Stimulated activated CD8-positive, alpha-beta memory T cell treated with anti-CD3 and anti-CD28 coated beads, Interleukin-4, amount 100 ng/mL, for 1 hour (primary cell): ENCODE data around the gene TMEM184B.

ENCODE experiments used
- DNase-seq, 2 donors: peaks; one replicate each; pipeline ENCODE4 v3.0.0-alpha.2; 2020; ENCODE audit warnings: low read depth in 2 of 2, low spot score in 1 of 2

Gene TMEM184B

DNA sequence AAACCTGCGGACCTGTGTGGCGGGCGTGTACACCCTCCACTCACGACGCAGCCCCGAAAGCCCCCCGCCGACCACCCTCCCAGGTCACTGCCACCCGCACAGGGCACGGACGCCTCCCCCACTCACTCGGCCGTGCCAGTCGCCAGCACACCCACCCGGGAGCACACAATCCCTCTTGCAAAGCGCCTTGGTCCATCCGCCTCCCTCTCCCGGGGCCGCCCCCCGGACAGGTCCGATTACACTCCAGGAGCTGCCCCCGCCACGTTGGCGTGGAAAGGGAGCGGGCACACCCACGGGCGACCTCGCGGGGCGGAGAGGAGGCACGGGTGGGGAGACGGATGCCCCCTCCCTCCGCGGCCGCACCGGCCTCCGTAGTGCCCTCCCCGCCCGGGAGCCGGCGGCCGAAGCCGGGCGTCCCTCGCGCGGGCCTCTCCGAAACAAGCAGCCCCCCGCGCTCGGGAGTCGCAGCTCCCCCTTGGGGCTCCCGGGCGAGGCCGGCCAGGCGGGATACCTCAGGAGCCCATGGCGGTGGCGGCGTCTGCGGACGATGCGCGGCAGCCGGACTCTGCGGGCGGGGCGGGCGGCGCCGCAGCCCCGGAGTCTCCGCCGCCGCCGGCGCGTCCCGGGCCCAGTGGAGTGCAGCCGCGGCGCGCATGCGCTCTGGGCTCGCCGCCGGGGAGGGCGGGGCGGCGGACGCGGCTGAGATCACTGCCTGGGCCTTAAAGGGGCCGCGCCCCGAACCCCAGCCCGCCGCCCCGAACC, at the start of gene TMEM184B:
Gene TMEM184B (minus strand): TSS at position 638 of the 762 bp plus-strand sequence. CDS start 25,049 bp downstream, outside the sequence.
- peak; percentile 36 to 63 for DNase-seq

GRCh38 chr22:38320605-38321402, 48.0 kb upstream of the TMEM184B start:
- no peak for DNase-seq

DNA sequence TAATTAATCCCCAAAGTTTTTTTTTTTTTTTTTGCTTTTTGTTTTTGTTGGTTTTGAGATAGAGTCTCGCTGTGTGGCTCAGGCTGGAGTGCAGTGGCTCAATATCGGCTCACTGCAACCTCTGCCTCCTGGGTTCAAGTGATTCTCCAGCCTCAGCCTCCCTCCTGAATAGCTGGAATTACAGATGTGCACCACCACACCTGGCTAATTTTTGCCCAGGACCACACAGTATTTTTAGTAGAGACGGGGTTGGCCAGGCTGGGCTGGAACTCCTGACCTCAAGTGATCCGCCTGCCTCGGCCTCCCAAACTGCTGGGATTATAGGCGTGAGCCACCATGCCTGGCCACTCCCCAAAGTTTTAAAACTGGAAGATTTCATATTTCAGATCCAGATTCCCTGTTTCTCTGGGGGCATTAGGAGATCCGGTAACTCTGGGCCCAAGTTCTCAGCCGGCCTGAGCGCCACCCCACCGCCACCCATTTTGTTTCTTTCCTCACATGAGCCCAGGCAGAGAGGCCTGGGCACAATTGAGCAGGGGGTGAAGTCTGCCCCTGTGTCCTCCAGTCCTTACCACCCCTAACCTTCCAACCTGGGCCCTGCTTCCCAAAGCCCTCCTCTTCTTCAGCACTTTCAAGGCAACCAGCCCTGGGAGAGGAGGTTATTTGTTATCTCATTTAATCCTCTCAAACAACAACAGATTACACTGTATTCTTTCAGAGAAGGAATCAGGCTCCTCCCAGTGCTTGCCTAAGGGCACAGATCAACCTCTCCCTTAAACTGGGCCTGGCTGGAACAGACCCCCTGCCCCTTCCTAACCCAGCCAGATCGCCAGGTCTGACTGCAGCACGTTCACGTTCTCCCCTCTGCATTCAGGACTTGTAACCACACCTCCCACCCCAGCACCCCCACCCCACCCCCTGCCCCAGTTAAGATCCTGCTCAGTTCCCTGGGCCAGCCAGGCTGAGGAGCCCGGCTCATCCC, 46.3 kb upstream of the TMEM184B start:
- DNase-seq, result no peak

- no peak for DNase-seq
Observed at GRCh38 chr22:38317995-38318715, 45.3 kb upstream of the TMEM184B start.

DNA sequence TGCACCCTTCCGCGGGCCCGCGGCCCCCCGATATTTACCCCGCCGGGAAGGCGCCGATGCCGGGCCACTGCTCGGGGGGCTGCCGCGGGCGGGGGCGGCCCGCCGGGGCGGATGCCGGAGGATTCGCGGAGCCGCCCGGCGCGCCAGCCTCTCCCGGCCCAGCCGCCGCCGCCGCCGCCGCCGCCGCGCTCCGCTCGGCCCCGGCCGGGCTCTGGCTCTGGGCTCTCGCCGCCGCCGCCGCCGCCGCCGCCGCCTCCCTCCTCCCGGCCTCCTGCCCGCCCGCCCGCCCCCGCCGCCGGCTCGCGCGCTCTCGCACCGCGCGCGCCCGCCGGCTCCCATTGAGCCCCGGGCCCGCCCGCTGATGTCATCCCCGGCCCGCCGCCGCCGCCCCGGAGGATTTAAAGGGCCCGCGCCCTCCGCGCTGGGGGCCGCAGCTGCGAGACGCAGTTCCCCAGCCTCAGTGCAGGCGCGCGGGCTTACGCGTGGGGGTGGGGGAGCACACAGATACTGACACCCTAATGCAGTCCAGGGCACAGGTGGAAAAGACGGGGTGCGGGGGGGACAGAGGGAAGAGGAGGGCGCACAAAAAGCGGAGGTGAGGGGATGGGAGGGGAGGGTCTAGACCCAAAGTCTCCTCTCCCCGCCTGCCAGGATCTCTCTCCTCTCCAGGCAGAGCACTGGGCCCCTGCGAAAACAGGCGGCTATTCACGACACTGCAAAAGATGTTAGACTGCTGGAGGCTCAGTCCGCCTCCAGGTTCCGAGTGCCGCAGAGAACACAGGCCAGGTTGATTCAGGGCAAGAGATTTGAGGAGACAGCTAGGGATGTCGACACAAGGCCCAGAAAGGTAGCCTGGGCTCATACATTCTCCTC, 44.5 kb upstream of the TMEM184B start, which contains the start of gene CSNK1E:
Gene CSNK1E (minus strand): TSS at position 312 of the 873 bp plus-strand sequence. CDS start 3,276 bp downstream, outside the sequence.
- peak in 1 of 2 donors; percentile 45 for DNase-seq

DNA sequence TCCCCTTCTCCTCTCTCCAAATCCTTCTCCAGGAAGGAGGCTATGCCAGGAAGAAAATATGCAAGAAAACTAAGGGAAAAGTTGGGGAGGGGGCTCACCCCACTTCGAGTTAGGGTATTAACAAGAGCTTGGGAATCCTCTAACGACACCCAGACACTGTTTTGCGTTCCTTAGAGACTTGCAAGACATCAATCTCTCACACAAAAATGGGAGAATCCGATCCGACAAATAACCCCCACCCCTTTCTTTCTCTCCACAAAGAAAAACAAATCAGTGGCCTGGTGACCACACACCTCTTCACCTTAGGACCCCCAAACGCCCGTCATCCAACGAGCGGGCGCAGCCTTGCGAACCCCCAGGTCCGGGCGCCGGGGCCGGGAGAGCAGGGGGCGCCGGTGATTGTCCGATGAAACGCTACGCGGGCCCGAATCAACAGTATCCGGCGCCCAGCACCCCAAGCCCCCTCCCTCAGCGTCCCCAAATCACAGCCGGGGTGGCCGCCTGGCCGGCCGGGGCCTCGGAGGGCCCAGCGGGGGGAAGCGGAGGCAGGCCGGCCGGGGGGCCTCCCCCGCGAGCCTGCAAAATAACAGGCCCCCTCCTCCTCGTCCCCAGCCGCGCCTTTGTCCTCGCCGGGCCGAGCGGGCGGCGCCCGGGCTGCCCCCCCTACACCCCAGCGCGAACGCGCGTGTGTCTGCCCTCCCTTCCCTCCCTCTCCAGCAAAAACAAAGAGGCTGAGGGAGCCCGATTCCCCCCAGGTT, 43.7 kb upstream of the TMEM184B start:
- DNase-seq, result no peak

DNA sequence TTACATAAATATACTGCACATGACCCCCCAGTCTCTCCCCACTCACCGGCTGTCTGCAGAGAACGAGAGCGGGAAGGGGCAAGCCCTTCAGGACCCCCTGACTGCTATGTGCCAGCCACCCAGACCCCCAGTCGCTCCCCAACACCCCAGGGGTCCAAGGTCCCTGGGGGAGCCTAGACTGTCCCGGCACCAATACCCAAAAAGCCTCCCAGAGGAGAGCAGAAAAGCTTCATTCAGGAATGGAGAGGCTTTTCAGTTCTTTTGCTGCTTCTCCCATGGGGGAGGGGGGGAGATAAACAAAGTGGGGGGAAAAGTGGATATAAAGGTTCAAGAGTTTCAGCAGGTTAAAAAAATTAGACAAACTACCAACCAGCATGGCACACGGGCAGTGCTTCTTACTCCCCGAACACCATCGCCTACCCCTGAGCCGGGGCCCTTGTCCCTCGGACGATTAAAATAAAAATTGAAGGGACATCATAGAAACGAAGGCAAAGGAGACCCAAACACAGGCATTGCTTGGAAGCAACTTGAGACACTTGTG, 43.1 kb upstream of the TMEM184B start:
- no peak for DNase-seq

DNA sequence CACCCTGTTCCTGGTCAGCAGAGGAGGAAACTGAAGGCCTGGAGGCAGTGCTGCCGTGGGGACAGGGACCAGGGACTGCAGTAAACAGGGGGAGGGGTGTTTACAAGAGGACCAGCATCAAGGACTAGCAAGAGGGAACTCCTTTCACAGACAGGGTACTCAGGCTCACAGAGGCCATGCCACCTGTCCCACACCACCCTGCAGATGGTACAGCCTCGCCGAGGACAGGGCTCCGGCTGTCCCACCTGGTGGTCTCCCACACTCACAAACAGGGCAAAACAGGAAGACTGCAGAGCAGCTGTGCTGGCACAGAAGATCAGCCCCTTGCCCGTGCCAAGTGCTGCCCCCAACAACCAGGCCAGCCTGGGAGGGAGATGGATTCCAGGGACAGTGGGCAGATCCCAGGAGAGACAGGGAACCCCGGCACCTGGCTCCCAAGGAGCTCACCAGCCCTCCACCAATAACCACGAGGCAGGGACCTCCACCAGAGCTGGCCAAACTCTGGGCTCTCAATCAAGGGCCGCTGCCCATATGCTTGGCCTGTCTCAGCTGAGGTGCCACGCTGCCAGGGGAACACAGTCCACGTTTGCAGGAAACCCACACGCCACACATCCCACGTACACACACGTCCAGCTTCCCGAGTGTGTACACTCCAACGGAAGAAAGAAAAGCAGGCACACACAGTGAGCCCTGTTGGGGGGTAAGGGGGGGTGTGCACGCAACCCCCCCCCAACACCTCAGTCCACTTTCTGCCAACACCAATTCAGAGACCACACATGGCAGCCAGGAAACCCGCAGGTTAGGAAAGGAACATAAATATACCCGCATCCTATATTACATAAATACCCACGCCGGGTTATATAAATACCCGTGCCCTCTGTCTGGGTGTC, 42.4 kb upstream of the TMEM184B start:
- no peak for DNase-seq

DNA sequence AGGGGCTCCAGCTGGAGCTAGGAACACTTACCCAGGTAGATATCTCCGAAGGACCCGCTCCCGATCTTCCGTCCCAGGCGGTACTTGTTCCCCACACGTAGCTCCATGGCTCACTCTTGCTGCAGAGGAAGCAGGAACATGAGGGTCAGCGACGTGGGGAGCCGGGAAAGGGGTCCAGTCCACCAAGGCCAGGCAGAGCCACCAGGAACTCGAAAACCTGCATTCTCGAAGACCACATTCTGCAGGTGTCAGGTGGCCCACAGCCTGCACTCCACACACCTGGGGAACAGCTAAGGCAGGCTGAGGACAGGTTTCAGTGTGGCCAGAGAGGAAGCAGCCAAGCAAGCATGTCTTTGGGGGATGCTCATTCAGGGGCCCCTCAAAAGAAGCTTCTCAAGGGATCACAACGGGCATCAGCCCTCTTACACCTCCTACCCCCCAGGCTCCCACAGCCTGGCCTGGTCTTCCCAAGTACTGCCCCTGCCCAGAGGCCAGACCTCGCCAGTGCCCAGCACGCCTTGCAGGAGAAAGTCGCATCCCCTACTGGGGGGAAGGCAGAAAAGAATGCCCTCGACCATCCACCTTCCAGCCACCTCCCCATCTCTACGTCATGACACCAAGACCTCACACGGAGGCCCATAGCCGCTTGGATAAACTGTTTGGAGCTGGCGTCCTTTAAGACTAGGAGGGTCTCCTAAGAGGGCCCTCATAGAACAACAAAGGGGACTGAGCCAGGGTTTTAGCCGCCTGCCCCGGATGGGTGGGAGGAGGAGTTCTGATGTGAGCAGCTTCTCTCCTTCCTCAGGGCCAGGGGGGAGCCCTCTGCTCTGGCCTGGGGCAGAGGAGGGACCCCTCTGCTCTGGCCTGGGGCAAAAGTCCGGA, 41.5 kb upstream of the TMEM184B start:
- no peak for DNase-seq

DNA sequence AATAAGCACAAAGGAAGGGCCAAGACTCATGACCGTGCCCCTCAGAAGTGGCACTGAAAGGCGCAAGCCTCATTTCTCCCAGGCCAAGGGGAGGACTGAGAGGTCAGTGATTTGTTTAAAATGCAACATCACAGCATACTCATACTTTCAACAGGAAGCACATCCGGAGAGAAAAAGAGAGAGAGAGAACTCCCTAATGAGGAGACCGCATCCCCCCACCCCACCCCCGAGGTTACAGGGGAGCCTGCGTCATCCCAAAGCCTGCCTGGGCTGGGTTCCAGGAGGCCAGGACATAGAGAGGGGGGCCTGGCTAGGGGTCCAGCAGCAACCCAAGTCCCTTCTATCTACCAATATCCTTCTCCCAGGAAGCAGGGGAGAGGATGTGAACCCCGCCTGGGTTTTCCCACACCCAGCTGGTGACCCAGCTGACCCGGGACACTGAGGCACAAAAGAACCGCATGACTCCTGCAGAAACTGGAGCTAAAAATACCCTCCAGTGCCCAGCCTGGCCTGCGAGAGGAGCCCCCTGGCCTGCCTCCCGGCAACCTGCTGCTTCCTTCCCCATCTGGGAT, 40.7 kb upstream of the TMEM184B start:
- no peak for DNase-seq

GRCh38 chr22:38312261-38312800, 39.5 kb upstream of the TMEM184B start:
- no peak for DNase-seq

DNA sequence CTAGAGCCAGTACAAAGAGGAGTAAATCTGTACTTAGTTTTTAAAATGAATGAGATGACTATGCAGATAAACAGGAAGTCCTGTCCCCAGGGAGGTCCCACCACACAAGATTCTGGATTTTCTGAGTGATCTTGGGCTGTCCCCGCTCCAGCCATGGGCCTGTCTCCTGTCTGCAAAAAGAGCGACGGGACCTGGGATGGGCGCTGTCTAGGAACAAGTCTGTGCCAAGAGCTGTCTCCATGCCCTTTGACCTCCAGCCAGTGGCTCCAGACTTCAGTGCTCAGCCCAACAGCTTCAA, 38.5 kb upstream of the TMEM184B start:
- no peak for DNase-seq

DNA sequence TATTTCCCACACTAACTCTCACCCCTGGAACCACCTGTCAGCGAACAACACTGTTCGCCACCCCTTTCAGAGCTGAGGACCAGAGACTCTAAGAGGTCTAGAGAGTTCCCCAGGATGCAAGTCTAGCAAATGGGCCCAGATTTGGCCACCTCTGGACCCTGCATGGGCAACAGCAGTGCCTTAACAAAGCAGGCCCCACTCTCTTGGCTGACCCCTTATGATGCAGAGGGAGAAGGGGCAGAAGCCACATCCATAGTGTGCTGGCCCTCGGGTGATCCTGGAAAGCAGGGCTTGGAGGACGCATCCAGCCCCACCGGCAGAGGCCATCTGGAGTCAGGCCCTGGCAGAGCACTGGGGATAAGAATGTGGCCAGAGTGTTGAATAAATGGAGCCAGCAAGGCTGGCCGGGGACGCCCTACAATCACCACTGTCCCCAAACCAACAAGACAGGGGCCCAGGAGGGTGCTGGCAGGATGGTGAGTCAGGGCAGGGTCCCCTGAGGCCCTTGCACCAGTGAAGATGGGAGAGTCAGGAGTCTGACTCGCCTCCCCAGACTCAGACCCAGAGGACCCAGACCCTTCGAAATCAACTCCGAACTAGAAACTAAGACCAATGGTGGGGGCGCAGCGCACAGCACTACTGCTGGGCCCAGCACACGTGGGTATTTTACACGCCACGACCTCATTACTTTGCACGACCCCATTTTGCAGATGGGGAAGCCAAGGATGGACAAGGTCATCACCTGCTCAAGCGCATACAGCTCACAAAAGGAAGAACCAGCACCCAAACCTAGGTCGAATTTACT, 37.9 kb upstream of the TMEM184B start:
- DNase-seq, result no peak

DNA sequence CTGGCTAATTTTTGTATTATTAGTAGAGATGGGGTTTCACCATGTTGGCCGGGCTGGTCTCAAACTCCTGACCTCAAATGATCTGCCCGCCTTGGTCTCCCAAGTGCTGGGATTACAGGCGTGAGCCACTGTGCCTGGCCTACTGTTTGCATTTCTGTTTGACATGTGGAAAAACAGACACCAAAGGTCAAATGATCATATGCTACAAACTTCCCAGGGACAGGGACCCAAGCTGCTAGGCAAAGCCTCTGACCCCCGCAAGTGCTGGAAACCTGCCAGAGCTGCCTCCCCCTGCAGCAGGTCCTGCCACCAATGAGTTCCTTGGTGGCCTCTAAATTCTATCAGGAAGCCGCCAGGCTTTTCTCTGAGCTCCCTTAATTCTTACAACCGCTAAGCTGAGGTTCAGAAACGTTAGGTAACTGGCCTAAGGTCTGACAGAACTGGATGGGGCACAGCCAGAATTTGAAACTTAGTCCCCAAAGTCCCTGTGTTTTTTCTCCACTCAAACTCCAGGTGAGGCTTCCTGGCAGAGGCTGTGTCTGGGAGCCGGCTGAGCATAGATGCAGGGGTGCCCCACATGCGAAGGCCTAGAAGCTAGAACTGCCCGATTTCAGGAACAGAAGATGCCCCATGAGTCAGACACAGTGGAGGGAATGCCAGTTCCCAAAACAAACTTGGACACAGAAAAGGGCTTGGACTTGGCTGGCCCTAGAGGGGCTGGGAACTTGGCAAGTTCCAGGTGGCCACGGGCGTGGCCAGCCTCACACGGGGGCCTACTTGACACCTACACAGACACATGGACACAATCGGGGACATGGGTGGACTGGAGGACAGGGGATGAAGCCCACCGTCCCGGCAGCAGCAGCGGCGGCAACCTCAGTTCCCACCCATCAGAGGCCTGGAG, 37.1 kb upstream of the TMEM184B start:
- no peak for DNase-seq
